Activated CD8-positive, alpha-beta memory T cell treated with anti-CD3 and anti-CD28 coated beads for 4 hours (primary cell): ENCODE measurements around the gene UBE3A.

Source experiments
- DNase-seq, 2 donors: peaks; one replicate each; pipeline ENCODE4 v3.0.0-alpha.2; 2020; ENCODE audit warnings: low read depth in 2 of 2

The UBE3A gene

DNA sequence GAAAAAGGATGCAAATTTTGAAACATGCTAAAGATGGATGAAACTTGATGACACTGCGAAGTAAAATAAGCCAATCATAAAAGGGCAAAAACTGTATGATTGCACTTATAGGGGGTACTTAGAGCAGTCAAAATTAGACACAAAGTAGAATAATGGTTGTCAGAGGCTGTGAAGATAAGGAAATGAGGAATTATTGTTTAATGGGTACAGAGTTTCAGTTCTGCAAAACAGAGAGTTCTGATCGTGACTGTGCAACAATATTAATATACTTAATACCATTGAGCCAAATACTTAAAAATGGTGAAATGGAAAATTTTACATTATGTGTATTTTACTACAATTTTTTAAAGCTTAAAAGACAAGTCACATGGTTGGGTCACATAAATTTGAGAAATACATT lies 35.1 kb downstream of the UBE3A start:
- DNase-seq: no peak

DNA sequence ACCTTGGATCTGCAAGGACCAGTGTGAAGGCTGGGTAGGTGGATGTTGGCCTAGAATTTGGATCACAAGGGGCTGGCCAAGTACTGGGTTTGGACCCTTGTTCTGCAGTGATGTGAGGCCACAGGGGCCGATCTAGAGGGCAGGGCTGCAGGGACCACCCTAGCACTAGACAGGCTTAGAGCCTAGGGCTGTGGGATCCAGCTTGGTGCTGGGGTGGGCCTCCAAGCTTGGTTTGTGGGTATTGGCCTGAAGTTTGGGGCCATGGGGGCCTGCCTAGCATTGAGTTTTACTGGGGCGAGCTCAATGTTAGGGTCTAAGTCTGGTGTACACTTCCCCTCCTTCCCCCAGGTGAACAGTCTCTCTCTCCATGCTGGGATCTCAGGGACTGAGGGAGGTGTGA lies 36.5 kb downstream of the UBE3A start:
- DNase-seq: no peak

DNA sequence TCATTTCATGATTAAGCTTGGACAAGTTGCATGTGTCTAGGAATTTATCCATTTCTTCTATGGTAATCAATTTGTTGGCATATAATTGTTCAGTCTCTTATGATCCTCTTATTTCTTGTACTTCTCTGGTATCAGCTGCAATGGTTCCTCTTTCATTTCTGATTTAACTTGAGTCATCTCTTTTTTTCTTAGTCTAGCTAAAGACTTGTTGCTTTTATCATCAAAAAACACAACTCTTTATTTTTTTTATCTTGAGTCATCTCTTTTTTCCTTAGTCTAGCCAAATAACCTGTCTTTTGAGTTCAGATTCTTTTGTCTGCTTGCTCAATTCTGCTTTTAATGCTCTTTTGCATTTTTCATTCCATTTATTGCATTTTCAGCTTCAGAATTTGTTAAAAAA lies 37.3 kb downstream of the UBE3A start:
- DNase-seq: no peak

DNA sequence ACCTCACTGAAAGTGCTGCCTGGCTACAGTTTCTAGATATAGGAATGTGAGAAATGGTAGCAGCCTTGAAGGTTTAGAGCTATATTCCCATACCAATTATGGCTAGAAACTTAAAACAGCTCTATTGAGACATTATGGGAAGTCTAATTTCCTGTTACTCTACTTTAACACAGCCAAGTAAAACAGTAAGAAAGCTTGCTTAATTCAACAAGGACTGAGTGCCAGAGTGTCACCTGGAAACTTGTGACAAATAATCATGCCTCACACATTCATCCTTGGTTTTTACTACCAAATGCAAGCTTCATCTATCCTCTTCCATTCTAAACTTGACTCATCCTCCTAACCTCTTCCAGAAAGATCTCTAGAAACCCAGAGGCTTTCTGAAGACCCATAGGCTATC lies 41.7 kb downstream of the UBE3A start:
- DNase-seq: no peak

DNA sequence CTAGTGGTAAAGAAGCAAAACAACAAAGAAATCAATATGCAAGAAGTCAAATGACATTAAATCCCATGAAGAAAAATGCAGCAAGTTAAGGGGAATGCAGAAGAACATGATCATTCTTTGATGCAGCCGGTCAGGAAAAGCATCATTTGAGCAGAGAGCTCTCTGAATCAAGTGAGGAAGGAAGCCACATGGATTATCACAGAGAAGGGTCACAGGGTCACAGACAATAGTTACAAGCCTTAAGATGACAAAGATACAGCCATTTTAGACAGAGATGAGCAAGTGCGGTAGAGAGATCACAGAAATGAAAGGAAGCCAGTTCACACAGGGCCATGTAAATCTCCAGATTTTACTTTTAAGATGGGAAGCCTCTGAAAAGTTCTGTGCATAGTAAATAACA lies 43.9 kb downstream of the UBE3A start:
- DNase-seq: no peak

DNA sequence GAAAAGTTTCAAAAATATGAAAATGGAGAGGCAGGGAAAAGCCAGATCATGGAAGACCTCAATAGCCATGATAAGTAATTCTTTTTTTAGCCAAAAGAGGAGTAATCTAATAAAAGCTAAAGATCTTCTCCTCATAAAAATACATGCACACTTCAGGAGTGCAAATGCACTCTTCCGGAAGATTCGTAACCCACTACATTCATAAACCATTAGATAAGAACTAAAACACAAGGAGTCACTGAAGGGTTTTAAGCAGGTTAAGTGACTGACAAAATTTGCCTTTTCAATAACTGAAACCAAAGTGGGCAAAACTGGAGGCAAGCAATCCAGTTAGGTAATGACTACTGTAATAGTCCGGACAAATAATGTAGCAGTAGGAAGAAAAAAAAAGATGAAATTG lies 46.0 kb downstream of the UBE3A start:
- no peak for DNase-seq

DNA sequence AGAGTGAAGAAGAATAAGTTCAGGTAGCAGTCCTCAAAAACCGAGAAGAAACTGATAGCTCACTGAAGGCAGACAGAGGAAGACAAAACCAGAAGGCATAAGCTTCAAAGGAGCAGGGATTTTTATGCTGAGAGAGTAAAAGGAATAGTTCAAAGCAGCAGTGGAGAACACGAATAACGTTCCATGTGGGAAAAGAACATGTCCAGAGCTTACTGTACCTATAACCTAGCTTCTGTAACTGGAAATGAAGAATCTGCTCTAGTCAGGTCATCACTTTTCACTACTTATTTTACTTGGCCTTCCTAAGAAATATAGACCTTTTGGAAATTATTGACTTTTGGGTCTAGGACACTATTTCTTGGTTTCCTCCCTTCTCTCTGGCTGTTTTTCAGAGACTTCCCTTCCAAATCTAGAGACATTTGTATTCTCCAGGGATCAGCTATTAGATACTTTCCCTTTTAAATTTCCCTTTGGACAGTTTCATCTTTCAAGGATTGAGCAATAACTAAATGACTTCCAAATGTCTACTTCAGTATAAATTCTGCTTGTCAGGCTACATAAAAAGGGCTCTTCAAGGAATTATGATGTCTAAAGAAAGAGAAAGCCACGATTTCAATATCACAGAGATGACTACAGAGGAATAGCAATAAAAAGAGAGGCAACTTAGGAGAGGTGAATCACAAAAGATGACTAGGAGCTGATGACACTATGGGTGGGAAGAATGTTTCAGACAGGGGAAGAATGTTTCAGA lies 46.7 kb downstream of the UBE3A start:
- DNase-seq: no peak

DNA sequence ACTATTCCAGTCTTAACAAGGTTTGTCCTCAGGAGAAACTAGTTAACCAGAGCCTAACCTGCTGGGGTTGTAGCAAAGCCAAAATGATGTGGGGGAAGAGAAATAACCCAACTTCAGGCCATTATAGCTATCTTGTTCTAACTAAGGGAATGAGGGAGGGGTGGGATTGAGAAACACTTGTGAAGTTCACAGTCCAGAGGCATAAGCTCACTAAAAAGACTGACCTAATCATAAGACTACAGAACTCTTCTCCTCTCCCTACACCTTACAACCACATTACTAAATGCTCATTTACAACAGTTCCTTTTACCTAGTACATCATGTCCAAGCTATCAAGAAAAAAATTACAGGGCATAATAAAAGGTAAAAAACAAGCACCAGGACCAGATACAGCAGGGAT lies 52.8 kb downstream of the UBE3A start:
- no peak for DNase-seq

DNA sequence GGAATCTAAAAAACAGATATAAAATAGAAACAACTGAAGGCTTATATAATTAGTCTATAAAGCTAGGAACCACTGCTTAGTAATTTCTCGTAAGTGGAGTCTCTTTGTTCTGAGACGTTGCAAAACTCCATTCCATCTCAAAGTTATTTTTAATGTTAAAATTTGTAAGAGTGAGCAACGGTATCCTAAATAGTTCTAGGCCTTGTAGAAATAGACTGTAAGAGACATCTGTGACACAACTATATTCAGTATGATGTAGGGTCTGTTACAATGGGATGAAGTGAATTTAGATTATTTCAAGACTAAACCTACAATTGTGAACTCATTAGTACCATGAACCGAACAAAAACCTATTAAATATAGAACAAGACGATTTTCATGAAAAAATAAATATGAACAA lies 57.2 kb downstream of the UBE3A start:
- DNase-seq: no peak

DNA sequence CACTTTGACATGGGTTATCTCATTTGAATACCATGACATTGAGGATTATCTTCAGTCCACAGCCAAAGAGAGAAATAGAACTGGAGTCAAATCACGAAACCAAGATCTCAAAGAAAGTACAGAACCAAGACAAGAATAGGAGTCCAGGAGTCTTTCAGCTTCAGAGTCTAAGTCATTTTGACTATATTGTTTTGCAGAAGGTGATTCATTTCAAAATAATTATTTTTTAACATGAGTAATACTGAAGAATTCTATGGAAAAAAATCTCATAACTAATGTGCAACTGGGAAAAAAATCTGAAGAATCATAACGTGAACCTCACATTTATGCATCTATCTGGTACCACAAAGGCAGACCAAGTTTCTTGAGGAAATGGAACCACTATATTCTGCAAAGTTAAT lies 60.3 kb downstream of the UBE3A start:
- no peak for DNase-seq

DNA sequence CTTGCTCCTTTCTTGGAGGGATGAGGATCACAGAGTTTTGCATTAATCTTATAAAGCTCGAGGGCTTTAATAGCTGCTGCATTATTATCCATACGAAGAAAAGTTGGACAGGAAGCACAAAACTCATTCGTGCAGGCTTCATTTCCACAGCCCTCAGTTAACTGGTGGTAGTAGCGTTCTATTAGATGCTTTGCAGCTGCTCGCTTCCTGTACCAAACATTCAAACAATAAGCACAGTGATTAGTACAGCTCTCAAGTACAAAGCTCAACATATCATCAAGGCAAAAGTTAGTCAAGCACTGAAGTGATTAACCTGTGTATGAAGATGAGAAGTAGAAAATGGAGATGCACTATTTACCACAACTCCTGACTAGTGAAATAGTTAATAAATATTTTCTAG lies 63.3 kb downstream of the UBE3A start:
- DNase-seq: no peak

DNA sequence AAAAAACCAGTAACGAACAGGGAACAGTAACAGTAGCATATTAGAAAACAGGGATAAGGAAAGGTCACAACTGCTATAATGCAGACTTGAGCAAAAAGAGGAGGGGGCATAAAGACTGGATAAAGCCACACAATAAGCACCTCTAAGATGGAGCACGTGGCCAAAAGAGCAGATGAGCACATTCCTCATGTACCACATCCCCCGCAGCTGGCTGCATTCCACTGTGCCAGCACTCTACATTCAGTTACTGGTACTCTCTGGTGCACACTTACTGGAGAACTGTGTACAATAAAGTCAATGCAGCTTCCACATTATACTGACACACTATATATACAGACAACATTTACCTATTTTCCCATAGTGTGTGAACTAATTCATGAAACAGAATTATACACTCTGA lies 64.7 kb downstream of the UBE3A start:
- DNase-seq: no peak

DNA sequence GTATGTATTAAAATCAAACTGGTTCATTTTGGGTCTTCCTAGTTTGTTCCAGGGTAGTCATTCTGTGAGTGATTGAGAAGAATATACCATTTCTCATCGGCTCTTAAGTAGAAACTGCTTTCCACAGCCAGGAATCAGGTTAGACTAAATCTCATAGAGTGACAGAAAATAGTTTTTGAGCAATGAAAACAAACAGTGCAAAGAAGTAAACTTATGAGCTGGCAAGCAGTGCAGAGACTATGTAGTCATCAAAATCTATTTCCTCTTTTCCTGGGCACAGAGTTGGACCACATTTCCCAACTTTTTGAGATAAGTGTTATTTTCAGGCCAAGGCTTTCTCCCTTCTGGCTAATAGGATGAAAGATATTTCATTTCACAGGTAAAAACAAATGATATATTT lies 66.5 kb downstream of the UBE3A start:
- DNase-seq: no peak

DNA sequence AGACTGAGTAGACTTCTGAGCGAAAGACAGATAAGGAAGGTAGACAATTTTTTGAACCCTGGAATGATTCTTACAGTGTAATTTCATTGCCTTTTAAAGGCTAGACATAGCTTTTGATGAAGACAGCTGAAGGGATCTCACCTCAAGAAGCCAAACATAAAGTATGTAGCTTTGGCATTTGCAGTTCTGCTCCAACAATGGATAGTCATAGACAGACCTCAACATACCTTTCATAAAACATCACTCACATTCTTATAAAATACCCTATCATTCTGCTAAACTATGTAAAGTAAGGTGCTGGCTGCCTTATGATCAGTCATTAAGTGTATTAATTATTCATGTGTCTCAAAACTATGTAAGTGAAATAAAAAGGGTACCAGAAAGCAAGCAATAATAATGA lies 70.0 kb downstream of the UBE3A start:
- no peak for DNase-seq

DNA sequence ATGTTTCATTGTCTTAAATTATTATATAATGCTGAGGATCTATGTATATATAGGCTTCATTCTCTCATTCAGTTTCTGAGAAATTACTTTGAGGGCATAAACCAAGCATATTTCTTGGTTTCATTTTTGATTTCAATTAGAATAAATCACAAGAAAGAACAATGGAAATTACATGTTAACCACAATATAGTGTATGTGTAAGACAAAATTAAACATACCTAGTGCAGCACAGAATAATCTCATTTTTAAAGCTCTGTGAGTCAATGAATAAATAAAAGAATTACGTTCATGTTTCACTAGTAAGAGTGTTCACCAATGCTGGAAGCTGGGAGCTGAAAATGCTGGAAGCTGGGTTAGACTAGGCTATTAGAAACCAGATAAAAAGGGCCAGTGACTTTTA lies 72.8 kb downstream of the UBE3A start:
- DNase-seq: no peak

DNA sequence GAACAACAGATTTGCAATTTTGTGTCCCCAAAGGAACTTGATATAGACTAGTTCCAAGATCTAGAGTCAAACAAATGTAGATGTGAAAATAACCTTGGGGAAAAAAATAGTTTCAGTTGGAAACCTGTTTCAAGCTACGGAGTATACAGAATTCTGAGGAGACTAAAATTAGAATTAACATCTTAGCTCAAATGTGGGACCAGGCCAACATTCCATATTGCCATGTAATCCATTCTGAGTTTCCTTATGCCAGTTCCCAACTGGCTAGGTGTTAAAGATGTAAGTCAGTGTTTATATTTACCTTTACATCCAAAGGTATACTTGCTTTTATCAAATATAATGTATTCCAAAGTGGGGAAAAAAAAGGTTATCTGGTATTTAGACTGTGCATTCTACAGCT lies 76.3 kb downstream of the UBE3A start:
- no peak for DNase-seq

DNA sequence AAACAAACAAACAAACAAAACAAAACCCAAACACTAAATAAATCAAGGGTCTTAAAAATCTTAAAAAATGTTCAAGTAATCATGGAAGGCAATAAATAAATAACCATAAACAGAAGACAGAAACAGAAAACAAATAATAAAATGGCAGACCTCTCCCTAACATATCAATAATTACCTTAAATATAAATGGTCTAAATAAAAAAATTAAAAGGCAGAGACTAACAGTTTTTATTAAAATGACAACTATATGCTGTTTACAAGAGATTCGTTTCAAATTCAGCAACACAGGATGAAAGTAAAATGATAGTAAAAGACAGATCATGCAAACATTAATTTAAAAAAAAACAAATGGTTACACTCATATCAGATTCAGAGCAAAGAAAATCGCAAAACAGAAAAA lies 91.1 kb downstream of the UBE3A start:
- no peak for DNase-seq

DNA sequence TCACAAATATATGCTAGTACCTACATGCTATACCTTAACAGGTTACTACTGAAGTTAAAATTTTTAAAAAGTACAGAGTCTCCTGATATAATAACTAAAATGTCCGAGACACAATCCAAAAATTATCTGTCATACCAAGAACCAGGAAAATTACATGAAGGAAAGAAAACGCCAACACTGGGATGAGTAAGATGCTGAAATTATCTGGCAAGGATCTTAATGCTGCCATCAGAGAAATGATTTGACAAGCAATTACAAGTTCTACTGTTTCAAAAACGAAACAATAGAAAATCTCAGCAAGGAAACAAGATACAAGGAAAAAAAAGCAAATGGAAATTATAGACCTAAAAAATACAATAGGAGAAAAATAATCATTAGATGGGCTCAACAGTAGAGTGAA lies 92.5 kb downstream of the UBE3A start:
- no peak for DNase-seq

DNA sequence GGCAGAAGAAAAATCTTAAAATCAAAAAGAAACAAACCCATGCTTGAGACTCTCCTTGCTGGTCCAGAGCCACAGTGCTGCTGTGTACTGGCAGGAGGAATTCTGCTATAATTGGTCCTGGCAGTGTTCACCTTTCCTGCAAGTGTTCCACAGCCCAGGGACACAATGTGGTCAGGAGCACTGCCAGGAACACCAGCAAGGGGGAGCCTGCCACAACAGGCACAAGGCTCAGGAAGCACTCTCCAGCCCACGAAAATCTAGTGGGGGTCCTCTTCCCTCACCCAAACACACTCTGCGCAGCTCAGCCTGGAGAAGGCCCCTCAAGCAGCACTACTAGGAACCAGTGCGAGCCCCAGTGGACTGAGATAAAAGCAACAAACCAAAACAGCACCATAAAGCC lies 92.9 kb downstream of the UBE3A start:
- no peak for DNase-seq

DNA sequence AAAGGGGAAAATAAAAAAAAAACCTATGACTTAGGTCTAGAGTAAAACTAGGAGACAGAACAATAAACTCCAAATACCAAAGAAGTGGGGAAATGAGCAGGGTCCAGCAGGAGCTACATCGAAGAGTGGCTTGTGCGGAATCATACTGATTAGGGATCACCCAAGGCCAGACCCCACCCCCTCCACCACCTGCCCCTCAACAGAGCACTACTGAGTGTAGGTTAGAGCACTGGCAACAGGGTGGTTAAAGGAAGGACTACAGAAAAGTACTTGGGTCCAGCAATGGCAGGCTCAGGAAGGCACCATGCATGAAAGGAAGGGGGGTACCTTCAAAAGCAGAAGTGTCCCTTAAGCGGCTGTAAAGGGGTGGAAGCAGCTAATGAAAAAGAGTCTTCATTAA lies 96.2 kb downstream of the UBE3A start:
- DNase-seq: no peak

DNA sequence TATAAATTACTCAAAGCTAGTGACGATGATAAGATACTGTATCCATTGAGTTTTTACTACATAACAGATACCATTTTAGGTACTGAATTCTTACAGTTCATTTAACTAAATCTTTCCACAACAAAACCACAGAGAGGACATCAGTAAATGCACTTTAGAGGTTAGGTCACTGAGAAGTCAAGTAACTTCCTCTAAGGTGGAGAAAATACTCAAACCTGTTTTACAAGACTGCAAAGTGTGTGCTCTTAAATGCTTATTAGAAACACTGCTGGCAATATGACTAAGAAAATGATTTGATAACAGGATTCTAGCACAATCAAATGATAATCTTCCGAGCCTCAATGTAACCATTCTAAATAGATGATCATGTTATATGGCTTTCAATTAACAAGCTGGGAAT lies 99.4 kb downstream of the UBE3A start:
- no peak for DNase-seq

DNA sequence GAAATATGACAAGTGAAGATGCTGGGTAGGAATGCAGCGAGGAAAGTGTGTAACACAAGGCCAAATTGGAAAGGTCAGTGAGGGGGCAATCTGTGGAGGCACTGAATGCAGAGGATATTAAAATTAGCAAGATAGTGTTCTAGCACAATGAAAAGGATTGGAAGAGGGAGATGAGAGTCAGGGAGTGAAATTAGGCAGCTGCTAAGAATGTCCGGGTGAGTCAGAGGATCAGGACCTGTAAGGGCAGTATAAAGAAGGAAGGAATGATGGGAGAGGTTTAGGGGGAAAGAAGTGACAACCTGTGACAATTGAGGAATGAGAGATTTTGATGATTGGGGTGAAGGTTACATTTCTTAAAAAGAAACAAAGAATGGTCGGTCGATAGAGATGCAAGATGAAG lies 103.5 kb downstream of the UBE3A start:
- DNase-seq: no peak

DNA sequence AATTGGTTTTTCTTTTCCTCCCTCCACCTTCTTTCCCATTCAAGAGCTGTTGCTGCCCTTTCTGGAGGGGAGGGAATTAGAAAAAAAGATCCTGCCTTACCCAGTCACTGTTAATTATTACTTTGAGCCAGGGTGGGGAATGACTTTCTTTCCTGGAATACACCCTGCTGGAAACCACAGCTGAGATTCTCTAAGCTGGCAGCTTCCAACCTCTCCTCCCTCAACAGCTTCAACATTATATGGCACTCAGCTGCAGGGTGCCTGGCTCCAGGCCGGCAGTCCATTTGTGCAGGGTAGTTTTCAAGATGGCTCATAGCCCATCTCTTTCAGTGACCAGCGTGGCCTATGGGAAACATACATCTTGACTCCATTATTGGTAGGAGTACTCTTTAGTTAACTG lies 105.8 kb downstream of the UBE3A start:
- DNase-seq: no peak

DNA sequence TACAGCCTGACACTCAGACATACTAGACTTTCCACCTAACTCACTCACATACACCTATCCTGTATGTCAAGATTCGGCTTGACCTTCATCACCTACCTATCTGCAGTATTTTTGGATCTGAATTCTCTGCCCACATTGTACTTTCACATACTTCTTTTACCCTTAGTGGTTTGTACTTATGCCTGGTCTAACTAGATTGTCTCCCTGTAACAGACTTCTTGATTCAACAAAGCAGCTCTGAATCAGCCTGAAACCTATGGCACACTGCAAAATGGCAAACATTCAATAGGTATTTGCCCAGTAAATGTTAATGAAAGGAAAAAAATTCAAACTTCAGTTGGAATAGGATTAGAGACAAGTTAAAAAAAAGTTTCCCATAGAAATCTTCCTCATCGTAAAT lies 106.5 kb downstream of the UBE3A start:
- no peak for DNase-seq

DNA sequence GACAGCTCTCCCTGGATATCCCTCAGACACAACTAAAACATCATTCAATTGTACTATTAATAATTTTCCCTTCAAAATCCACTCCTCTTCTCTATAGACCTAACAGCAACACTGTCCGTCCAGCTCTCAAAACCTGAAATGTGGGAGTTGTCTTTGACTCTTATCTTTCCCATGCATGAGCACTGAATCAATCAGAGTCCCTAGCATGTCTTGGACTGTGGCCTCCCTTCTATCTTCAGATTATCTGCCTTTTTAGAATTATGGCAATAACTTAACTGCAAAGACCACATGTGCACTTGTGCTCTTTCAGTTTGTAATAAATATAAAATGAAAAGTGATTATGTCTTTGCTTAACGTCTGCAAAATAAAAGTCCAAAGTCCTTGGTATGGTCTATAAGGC lies 107.0 kb downstream of the UBE3A start:
- no peak for DNase-seq
